H1 (cell line): ENCODE data around the gene IL18RAP. TPM values are rescaled to one million over a fixed set of nuclear protein-coding genes. Genes with fewer than 3 reads are reported as not detected.

Experiments
- CTCF ChIA-PET: fragments of 300-600 bp; sonication (Branson Sonifier 250); formaldehyde crosslinking; loops from one replicate; lab custom pipeline; 2021; ENCODE audit not compliant: partially characterized antibody; lab: Charles Lee
- POLR2A ChIA-PET: fragments of 300-600 bp; sonication (Branson Sonifier 250); formaldehyde crosslinking; loops from one replicate; lab custom pipeline; 2021; ENCODE audit warnings: inconsistent platforms; ENCODE audit not compliant: partially characterized antibody; lab: Charles Lee
- DNase-seq, 2 experiments: peaks; one replicate each; pipeline versions ENCODE4 v3.0.0 to v3.0.0-alpha.2; 2010 to 2022; ENCODE audit warnings: low spot score in 2 of 2, low read depth in 1 of 2, mixed read lengths in 1 of 2
- FAIRE-seq: peaks from 2 replicates; lab custom pipeline; 2011; peaks lifted over from hg19 to GRCh38; lab: Jason Lieb, UNC
- H2AFZ ChIP-seq: 2 replicates; pipeline ENCODE4 v1.8.1; 2012; ENCODE audit warnings: low read length, inconsistent platforms
- H2AK5ac ChIP-seq: 2 replicates; pipeline ENCODE4 v1.6.1; 2013; ENCODE audit warnings: low read depth, low read length
- H2BK120ac ChIP-seq: replicated peaks from 2 replicates; pipeline ENCODE3; 2013; ENCODE audit warnings: low read depth, low read length, inconsistent platforms
- H2BK12ac ChIP-seq: 2 replicates; pipeline ENCODE4 v1.6.1; 2013; ENCODE audit warnings: low read depth, low read length
- H2BK15ac ChIP-seq: 2 replicates; pipeline ENCODE4 v1.6.1; 2013; ENCODE audit warnings: low read length
- H2BK20ac ChIP-seq: 2 replicates; pipeline ENCODE4 v1.6.1; 2013; ENCODE audit warnings: low read length
- H2BK5ac ChIP-seq: 2 replicates; pipeline ENCODE4 v1.6.1; 2013; ENCODE audit warnings: low read depth, low read length
- H3K14ac ChIP-seq: 2 replicates; pipeline ENCODE4 v1.6.1; 2013; ENCODE audit warnings: inconsistent platforms; ENCODE audit not compliant: insufficient read length
- H3K18ac ChIP-seq: 2 replicates; pipeline ENCODE4 v1.6.1; 2013; ENCODE audit warnings: low read length; ENCODE audit errors: extremely low read depth
- H3K23ac ChIP-seq: 2 replicates; pipeline ENCODE4 v1.6.1; 2013; ENCODE audit warnings: inconsistent platforms; ENCODE audit not compliant: insufficient read length
- H3K23me2 ChIP-seq: 2 replicates; pipeline ENCODE4 v1.6.1; 2013; ENCODE audit warnings: low read depth, low read length
- H3K27ac ChIP-seq: 2 replicates; pipeline ENCODE4 v1.6.1; 2011; ENCODE audit warnings: low read depth, low read length, inconsistent platforms
- H3K27me3 ChIP-seq, 4 experiments: replicated peaks in 1 of 4; 1 replicate in 1 of 4; 2 replicates in 3 of 4; pipeline versions ENCODE4 v1.6.1 to v1.8.1; 2011 to 2013; ENCODE audit warnings: low read length in 3 of 4, mild to moderate bottlenecking in 3 of 4, inconsistent platforms in 2 of 4, mixed read lengths in 2 of 4, moderate library complexity in 1 of 4; ENCODE audit not compliant: control insufficient read depth in 3 of 4, insufficient read depth in 3 of 4; ENCODE audit errors: extremely low read depth in 1 of 4
- H3K36me3 ChIP-seq, 4 experiments: 2 replicates each; pipeline versions ENCODE4 v1.6.1 to v1.8.1; 2011 to 2013; ENCODE audit warnings: mild to moderate bottlenecking in 4 of 4, low read length in 3 of 4, moderate library complexity in 2 of 4, control low read depth in 1 of 4, inconsistent platforms in 1 of 4; ENCODE audit not compliant: insufficient read depth in 4 of 4, control insufficient read depth in 2 of 4
- H3K4ac ChIP-seq: replicated peaks from 2 replicates; pipeline ENCODE3; 2013; ENCODE audit warnings: low read length, low read depth, mixed read lengths, inconsistent platforms; ENCODE audit not compliant: insufficient read length
- H3K4me1 ChIP-seq, 4 experiments: replicated peaks in 1 of 4; 1 replicate in 1 of 4; 2 replicates in 3 of 4; pipeline versions ENCODE4 v1.6.1 to v1.8.1; 2011 to 2013; ENCODE audit warnings: low read length in 3 of 4, inconsistent platforms in 2 of 4, mixed read lengths in 1 of 4; ENCODE audit not compliant: insufficient read depth in 4 of 4, control insufficient read depth in 3 of 4
- H3K4me2 ChIP-seq, 2 experiments: 2 replicates each; pipeline versions ENCODE4 v1.6.1 to v1.8.1; 2011 to 2013; ENCODE audit warnings: low read depth in 2 of 2, low read length in 2 of 2, control low read depth in 1 of 2, inconsistent platforms in 1 of 2, mild to moderate bottlenecking in 1 of 2; ENCODE audit not compliant: insufficient read depth in 1 of 2
- H3K4me3 ChIP-seq, 4 experiments: fragments of 200-600, 300-600 bp in 1 of 4; sonication (generic), shearing (Covaris generic), sonication (Bioruptor Twin) in 1 of 4; 2 replicates each; pipeline versions ENCODE4 v1.5.1 to v1.8.1; 2011 to 2016; ENCODE audit warnings: low read length in 4 of 4, low read depth in 3 of 4, control low read depth in 2 of 4, inconsistent platforms in 2 of 4, mild to moderate bottlenecking in 2 of 4, mixed read lengths in 1 of 4, moderate library complexity in 1 of 4; ENCODE audit not compliant: insufficient read depth in 2 of 4; ENCODE audit errors: extremely low read depth in 1 of 4
- H3K56ac ChIP-seq: replicated peaks from 2 replicates; pipeline ENCODE3; 2013; ENCODE audit warnings: low read depth, mild to moderate bottlenecking, mixed read lengths, low read length, inconsistent platforms; ENCODE audit not compliant: insufficient read length
- H3K79me1 ChIP-seq: 2 replicates; pipeline ENCODE4 v1.6.1; 2013; ENCODE audit warnings: low read depth, low read length, control low read depth
- H3K79me2 ChIP-seq, 2 experiments: 2 replicates each; pipeline versions ENCODE4 v1.6.1 to v1.8.1; 2012 to 2013; ENCODE audit warnings: low read length in 2 of 2, mild to moderate bottlenecking in 2 of 2, inconsistent platforms in 1 of 2; ENCODE audit not compliant: insufficient read depth in 2 of 2, control insufficient read depth in 1 of 2
- H3K9ac ChIP-seq, 4 experiments: replicated peaks in 1 of 4; 1 replicate in 1 of 4; 2 replicates in 3 of 4; pipeline versions ENCODE4 v1.6.1 to v1.8.1; 2011 to 2013; ENCODE audit warnings: low read depth in 3 of 4, low read length in 3 of 4, control low read depth in 2 of 4, mild to moderate bottlenecking in 2 of 4, moderate library complexity in 2 of 4, inconsistent platforms in 1 of 4; ENCODE audit errors: extremely low read depth in 1 of 4
- H3K9me3 ChIP-seq, 2 experiments: 2 replicates each; pipeline versions ENCODE4 v1.6.1 to v1.8.1; 2012 to 2013; ENCODE audit warnings: mild to moderate bottlenecking in 2 of 2, moderate library complexity in 2 of 2, control low read depth in 1 of 2, inconsistent platforms in 1 of 2, low read depth in 1 of 2, low read length in 1 of 2, mixed read lengths in 1 of 2; ENCODE audit not compliant: insufficient read depth in 2 of 2
- H4K20me1 ChIP-seq, 2 experiments: replicated peaks in 1 of 2; 2 replicates each; pipeline versions ENCODE3 to v1.8.1; 2011 to 2013; ENCODE audit warnings: inconsistent platforms in 2 of 2, low read length in 2 of 2, mild to moderate bottlenecking in 1 of 2; ENCODE audit not compliant: insufficient read depth in 2 of 2, control insufficient read depth in 1 of 2
- H4K5ac ChIP-seq: 2 replicates; pipeline ENCODE4 v1.6.1; 2013; ENCODE audit warnings: low read length, low read depth, mixed read lengths, inconsistent platforms; ENCODE audit not compliant: insufficient read length
- H4K8ac ChIP-seq: 2 replicates; pipeline ENCODE4 v1.8.0; 2013; ENCODE audit warnings: mild to moderate bottlenecking, moderate library complexity, low read length, inconsistent platforms; ENCODE audit not compliant: insufficient read depth; ENCODE audit errors: extremely low read depth
- H4K91ac ChIP-seq: replicated peaks from 2 replicates; pipeline ENCODE3; 2013; ENCODE audit warnings: low read length, mixed read lengths, inconsistent platforms; ENCODE audit not compliant: insufficient read length
- ASH2L ChIP-seq: fragments of 200-600, 300-600 bp; sonication (generic); IDR thresholded peaks from one replicate; pipeline ENCODE4 v1.7.1; 2017; ENCODE audit warnings: low read length
- EZH2 ChIP-seq: fragments of 200-600 bp; sonication (generic); IDR thresholded peaks from 2 replicates; pipeline ENCODE4 v1.7.1; 2012; ENCODE audit warnings: low read depth, mild to moderate bottlenecking, moderate library complexity, low read length, inconsistent platforms; ENCODE audit not compliant: severe bottlenecking
- JUN ChIP-seq: IDR thresholded peaks from 2 replicates; pipeline ENCODE4 v1.6.1; 2011; ENCODE audit warnings: low read depth, mild to moderate bottlenecking, improper control_type of control experiment, low read length
- JUND ChIP-seq: IDR thresholded peaks from 2 replicates; pipeline ENCODE4 v1.6.1; 2011; ENCODE audit warnings: mild to moderate bottlenecking, improper control_type of control experiment, low read length
- MAX ChIP-seq: IDR thresholded peaks from 2 replicates; pipeline ENCODE4 v1.6.1; 2012; ENCODE audit warnings: inconsistent platforms
- RNF2 ChIP-seq: fragments of 200-900, 300-1000 bp; sonication (generic); IDR thresholded peaks from 2 replicates; pipeline ENCODE4 v1.7.1; 2016; ENCODE audit warnings: borderline replicate concordance, low read depth, mild to moderate bottlenecking, antibody characterized with exemption, low read length; ENCODE audit not compliant: poor library complexity, severe bottlenecking; ENCODE audit errors: missing control alignments
- SIRT6 ChIP-seq: IDR thresholded peaks from one replicate; pipeline ENCODE4 v1.7.1; 2012; ENCODE audit warnings: low read length, inconsistent platforms
- TBP ChIP-seq: IDR thresholded peaks from 2 replicates; pipeline ENCODE4 v1.6.1; 2011; ENCODE audit warnings: low read depth, low read length, improper control_type of control experiment
- USF2 ChIP-seq: IDR thresholded peaks from 2 replicates; pipeline ENCODE4 v1.6.1; 2011; ENCODE audit warnings: low read length, improper control_type of control experiment
- YY1 ChIP-seq: IDR thresholded peaks from 2 replicates; pipeline ENCODE4 v1.6.1; 2011; ENCODE audit warnings: low read depth, mild to moderate bottlenecking, low read length
- WGBS, 2 experiments: shearing (Covaris generic) in 1 of 2; methylation state at CpG; one replicate each; pipeline versions ENCODE4 v1.1.6 to v1.1.7; 2013 to 2015; ENCODE audit warnings: low lambda C conversion rate in 2 of 2, mixed read lengths in 2 of 2, inconsistent platforms in 1 of 2, low coverage in 1 of 2, missing lambda C conversion rate in 1 of 2; ENCODE audit not compliant: insufficient replicate concordance in 2 of 2, insufficient coverage in 1 of 2, insufficient read length in 1 of 2; ENCODE audit errors: extremely low coverage in 1 of 2, missing lambda C conversion rate in 1 of 2; 5-methylcytosine and 5-hydroxymethylcytosine counted together
- polyA plus RNA-seq, 7 experiments: library from polyadenylated mRNA; depleted of rRNA in 3 of 7; stranded (reverse) in 5 of 7; unstranded in 2 of 7; fragments of >200 nt in 5 of 7; fragments of 200-250 nt in 2 of 7; gene quantifications; 1 replicate in 5 of 7; 2 replicates in 1 of 7; 4 replicates in 1 of 7; pipeline versions ENCODE4 v1.2.1 to v1.2.3, GENCODE V29; 2011 to 2013; ENCODE audit warnings: missing spikeins in 2 of 7, mixed read lengths in 2 of 7
- total RNA-seq: library from RNA; stranded (reverse); fragmentation: NEBNext Ultra II Directional; extraction: Animal tissue kit (Norgen Biotek cat#: 25700); gene quantifications from 2 replicates; pipeline ENCODE4 v1.2.1, GENCODE V29; 2021
- TF ChIP-seq, protein P1 (sequence below): IDR thresholded peaks from 2 replicates; pipeline ENCODE4 v1.6.1; 2011; ENCODE audit warnings: low read depth, mild to moderate bottlenecking, low read length; ENCODE audit not compliant: insufficient read depth

Gene IL18RAP
- total and polyA plus RNA-seq, 2 of the 8 experiments (the other 6 are each of a cell fraction or from before 2014, with no cell fraction given) = not detected

GRCh38 chr2:102433973-102434654, 11.2 kb downstream of the IL18RAP start:
- Histone ChIP-seq H3K4me1 (no peaks in the 10 kb centered on the region), H2BK120ac (no peak overlapping the region), H4K8ac (no peak overlapping the region), H3K9me3 (no peaks in the 10 kb centered on the region), H3K79me2 (no peaks in the 10 kb centered on the region), H3K18ac (no peak overlapping the region), H4K5ac (no peak overlapping the region), H3K23me2 (no peaks in the 10 kb centered on the region), H3K4ac (no peak overlapping the region), H2BK5ac (no peak overlapping the region), H3K4me3 (no peak overlapping the region), H3K9ac (no peak overlapping the region), H2AFZ (no peak overlapping the region), H2AK5ac (no peak overlapping the region), H3K36me3 (no peaks in the 10 kb centered on the region), H2BK20ac (no peak overlapping the region), H2BK15ac (no peak overlapping the region), H3K23ac (no peak overlapping the region), H3K27ac (no peak overlapping the region), H4K91ac (no peak overlapping the region), H3K79me1 (no peaks in the 10 kb centered on the region), H4K20me1 (no peaks in the 10 kb centered on the region), H3K14ac (no peak overlapping the region), H2BK12ac (no peak overlapping the region), H3K27me3 (no peaks in the 10 kb centered on the region), H3K56ac (no peak overlapping the region), H3K4me2 (no peak overlapping the region)
- DNase-seq (no peak), FAIRE-seq (no peak)
- ChIA-PET CTCF (interaction anchor here (1.1 to 3.7 kb wide), 2 partner anchors 9 to 10 kb away, joined by 4 to 16 read pairs; no protein-coding TSS in a partner anchor), POLR2A (no interaction called here)
- WGBS, 2 experiments = 97% methylated on average over 4 of the region's 4 CpGs; no CpG with 5 or more reads in 1 of the 2 experiments
- TF ChIP-seq SIRT6 = no peak
- TF ChIP-seq YY1 = no peak
- no peak for TF ChIP-seq JUN
- TF ChIP-seq TBP = no peak
- TF ChIP-seq, protein P1, sequence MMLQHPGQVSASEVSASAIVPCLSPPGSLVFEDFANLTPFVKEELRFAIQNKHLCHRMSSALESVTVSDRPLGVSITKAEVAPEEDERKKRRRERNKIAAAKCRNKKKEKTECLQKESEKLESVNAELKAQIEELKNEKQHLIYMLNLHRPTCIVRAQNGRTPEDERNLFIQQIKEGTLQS = no peak
- TF ChIP-seq RNF2 = no peak
- no peak for TF ChIP-seq JUND
- TF ChIP-seq MAX = no peak
- no peak for TF ChIP-seq ASH2L
- no peak for TF ChIP-seq EZH2
- no peak for TF ChIP-seq USF2
